GM18511 (cell line): Measurements from ENCODE around the gene KLHL22.
"Not testable (repeated sequence)": the region's sequence is repeated elsewhere in the genome, so short reads cannot be mapped to it uniquely, and the experiment has no call there.

ENCODE experiments used
- ATAC-seq: cut with Tn5 transposase; IDR thresholded peaks from one replicate; pipeline ENCODE4 v1.9.1; 2021; ENCODE audit warnings: mild to moderate bottlenecking, moderate library complexity; ENCODE audit not compliant: unreplicated experiment

Gene KLHL22

GRCh38 chr22:20423906-20424551 is 71.6 kb downstream of the KLHL22 start:
- no peak for ATAC-seq

DNA sequence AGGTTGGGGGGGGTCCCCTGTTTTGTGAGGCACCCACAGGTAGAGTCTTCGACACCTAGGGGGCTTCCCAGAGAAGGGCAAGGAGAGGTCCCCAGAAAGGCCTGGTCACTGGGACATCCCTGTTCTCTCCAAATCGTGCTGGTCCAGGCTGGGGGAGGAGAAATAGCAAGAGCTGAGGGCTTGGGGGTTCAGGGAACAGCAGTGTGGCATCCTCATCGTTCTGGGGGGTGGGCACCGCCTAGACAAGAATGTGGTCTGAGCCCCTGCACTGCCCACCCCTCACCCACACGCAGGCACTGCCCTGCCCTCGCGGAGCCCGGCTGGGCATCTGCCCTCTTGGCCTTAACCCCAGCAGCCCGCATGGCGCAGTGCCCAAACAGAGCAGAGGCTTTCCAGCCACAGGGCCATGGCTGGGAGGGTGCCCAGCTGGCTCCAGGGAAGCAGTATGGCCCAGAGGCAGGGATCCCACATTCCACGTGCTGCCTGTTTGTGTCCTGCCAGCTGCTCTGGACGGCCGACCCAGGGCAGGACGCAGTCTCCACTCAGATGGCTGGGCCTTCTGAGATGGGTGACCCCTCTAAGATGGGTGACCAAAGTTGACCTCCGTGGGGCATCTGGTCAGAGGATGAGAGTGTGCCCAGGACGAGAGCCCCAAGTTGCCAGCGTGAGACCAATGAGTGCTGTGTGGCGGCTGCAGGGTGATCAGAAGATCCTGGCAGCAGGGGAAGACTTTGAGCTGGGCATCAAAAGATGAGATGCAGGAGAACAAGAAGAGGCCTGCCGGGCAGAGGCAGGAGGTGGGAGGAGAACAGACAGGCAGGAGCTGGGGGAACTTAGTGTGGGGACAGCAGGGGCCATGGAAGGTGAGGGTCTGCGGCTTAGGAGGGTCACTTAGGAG is 72.3 kb downstream of the KLHL22 start:
- no peak for ATAC-seq

DNA sequence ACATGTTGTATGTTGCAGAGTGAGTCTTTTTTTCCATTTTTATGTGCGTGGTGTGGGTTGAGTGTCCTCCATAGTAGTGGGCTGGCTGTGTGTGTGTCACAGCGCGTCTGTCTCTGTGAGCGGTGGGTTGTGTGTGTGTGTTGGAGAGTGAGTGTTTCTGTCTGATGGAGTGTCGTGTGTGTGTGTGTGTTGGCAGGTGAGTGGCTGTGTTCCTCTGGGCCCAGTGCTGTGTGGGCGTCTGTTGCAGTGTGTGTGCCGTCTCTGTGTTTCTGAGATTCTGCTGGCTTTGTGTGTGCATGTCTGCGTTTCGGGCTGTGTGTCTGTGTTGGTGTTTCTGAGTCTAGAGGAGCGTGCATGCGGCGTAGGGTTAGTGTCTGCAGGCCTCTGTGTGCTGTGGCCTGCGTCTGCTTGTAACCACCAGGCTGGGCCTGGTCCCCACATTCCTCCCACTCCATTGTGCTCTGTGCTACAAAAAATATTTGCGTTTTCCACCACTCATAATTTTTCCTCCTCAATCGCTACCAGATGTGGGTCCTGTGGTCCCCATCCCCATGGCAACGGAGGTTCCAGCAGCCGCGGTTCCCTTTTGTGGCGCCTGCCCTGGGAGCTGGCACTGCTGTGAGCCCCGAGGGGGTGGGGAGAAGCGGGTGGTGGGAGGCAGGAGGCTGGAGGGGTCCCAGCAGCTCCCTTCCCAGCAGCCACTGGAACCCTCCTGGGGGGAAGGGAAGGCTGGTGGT is 73.2 kb downstream of the KLHL22 start:
- ATAC-seq = no peak

DNA sequence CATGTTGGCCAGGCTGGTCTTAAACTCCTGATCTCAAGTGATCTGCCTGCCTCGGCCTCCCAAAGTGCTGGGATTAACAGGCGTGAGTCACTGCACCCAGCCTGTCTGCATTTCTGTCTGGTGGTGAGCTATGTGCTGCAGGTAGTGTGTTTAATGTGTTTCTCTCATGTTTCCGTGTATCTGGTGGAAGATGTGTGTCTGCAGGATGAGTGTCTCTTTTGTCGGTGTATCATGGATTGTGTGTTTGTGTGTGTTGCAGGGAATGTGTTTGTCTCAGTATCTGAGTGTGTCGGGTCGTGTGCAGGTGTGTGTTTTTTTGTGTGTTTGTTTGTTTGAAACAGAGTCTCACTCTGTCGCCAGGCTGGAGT is 74.1 kb downstream of the KLHL22 start:
- ATAC-seq = no peak

DNA sequence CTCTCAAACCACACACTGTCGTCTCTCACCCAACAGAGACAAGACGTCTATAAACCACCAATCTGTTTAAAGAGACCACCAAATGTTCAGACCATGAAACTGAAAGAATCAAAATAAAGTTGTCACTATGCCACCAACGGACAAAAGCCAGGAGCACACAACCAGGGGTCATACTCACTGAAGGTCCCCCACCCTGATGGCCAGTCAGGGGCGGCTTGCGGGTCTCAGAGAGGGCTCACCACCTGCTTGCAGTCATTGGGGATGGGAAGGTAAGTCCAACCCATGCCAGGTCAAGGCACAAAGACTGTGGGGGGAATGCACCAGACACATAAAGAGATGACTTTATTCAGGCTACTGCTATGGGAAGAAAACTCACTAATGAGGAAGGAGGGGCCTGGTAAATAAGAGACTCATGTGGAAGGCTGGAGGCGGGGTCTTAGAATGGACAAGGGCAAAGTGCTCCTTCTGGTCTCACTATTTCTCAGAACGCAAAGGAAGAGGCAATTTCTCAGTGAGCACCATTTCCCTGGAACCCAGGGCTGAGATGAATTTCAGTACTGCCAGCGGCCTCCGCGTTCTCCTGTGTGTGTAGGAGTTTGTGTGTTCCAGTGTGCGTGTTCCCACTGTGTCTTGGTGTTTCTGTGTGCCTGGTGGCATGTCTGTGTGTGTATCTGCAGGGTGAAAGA is 75.3 kb downstream of the KLHL22 start:
- no peak for ATAC-seq

- no peak for ATAC-seq
Observed at GRCh38 chr22:20419664-20419951, 76.0 kb downstream of the KLHL22 start.

GRCh38 chr22:20418211-20418788 is 77.3 kb downstream of the KLHL22 start:
- no peak for ATAC-seq

- not testable (repeated sequence) for ATAC-seq
Observed at GRCh38 chr22:20415699-20416098, 79.9 kb downstream of the KLHL22 start.

DNA sequence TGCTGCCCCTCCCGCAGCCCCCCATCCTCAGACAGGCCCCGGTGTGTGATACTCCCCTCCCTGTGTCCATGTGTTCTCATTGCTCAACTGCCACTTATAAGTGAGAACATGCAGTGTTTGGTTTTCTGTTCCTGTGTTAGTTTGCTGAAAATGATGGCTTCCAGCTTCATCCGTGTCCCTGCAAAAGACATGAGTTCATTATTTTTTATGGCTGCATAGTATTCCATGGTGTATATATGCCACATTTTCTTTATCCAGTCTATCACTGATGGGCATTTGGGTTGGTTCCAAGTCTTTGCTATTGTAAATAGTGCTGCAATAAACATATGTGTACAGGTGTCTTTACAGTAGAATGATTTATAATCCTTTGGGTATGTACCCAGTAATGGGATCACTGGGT is 80.4 kb downstream of the KLHL22 start:
- ATAC-seq = not testable (repeated sequence)

GRCh38 chr22:20414450-20414849 is 81.1 kb downstream of the KLHL22 start:
- ATAC-seq = no peak

GRCh38 chr22:20414059-20414440 is 81.5 kb downstream of the KLHL22 start:
- ATAC-seq = no peak

- no peak for ATAC-seq
Observed at GRCh38 chr22:20413217-20414058, 82.2 kb downstream of the KLHL22 start.

- ATAC-seq = no peak
Observed at GRCh38 chr22:20412474-20413216, 83.0 kb downstream of the KLHL22 start.

DNA sequence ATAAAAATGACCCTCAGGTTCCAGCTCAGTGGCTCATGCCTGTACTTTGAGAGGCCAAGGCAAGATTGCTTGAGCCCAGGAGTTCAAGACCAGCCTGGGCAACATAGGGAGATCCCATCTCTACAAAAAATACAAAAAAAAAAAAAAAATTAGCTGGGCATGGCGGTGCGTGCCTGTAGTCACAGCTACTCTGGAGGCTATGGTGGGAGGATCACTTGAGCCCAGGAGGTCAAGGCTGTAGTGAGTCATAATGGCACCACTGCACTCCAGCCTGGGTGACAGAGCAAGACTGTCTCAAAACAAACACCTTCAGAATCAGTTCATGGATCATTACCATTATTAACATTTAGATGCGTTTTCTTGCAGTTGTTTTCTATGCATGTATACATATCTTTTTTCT is 86.2 kb downstream of the KLHL22 start:
- ATAC-seq = not testable (repeated sequence)

DNA sequence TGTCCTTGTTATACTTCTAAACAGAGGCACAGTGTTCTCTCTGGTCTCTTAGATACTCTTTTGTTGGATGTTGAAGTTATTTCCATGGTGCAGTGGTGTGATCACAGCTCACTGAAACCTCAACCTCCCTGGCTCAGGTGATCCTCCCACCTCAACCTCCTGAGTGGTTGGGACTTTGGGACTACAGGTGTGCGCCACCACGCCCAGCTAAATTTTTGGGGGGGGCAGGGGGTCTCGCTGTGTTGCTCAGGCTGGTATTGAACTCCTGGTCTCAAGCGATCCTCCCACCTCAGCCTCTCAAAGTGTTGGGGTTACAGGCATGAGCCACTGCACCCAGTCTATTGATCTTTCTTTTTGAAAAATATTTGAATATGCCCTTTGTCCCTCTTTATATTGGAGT is 86.7 kb downstream of the KLHL22 start:
- no peak for ATAC-seq

- no peak for ATAC-seq
Observed at GRCh38 chr22:20407829-20408228, 87.8 kb downstream of the KLHL22 start.

DNA sequence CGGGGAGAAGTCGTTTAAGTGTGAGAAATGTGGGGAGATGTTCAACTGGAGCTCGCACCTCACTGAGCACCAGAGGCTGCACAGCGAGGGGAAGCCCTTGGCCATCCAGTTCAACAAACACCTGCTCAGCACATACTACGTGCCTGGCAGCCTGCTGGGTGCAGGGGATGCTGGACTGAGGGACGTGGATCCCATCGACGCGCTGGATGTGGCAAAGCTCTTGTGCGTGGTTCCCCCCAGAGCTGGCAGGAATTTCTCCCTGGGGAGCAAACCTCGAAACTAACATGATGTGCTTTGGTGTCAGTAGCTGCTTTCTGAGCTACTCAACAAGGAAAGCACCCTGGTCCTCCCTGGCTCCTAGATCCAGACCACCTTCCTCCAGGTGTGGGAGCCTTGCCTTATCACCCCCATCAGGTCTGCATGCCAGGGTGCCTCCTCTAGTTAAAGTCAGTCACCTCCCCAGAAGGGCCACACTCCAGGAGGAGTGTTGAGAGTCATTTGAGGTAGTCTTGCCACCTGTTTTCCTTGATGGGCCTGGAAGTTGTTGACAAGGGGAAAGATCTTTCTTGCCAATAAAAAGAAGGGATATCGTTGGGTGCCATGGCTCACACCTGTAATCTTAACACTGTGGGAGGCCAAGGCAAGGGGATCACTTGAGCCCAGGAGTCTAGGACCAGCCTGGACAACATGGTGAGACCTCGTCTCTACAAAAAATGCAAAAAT is 88.7 kb downstream of the KLHL22 start:
- ATAC-seq = no peak

GRCh38 chr22:20405931-20406685 is 89.5 kb downstream of the KLHL22 start:
- ATAC-seq = no peak
